Hematopoietic multipotent progenitor cell treated with erythropoietin and hydrocortisone succinate and interleukin-3 and kit ligand, for 17 days (in vitro differentiated cells): ENCODE results near the gene BLZF1.
"Not testable (repeated sequence)": the region's sequence is repeated elsewhere in the genome, so short reads cannot be mapped to it uniquely, and the experiment has no call there.

Experiments
- DNase-seq: peaks from one replicate; pipeline ENCODE4 v3.0.0-alpha.2; 2015; ENCODE audit warnings: low spot score

BLZF1 gene, protein sequence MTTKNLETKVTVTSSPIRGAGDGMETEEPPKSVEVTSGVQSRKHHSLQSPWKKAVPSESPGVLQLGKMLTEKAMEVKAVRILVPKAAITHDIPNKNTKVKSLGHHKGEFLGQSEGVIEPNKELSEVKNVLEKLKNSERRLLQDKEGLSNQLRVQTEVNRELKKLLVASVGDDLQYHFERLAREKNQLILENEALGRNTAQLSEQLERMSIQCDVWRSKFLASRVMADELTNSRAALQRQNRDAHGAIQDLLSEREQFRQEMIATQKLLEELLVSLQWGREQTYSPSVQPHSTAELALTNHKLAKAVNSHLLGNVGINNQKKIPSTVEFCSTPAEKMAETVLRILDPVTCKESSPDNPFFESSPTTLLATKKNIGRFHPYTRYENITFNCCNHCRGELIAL

DNA sequence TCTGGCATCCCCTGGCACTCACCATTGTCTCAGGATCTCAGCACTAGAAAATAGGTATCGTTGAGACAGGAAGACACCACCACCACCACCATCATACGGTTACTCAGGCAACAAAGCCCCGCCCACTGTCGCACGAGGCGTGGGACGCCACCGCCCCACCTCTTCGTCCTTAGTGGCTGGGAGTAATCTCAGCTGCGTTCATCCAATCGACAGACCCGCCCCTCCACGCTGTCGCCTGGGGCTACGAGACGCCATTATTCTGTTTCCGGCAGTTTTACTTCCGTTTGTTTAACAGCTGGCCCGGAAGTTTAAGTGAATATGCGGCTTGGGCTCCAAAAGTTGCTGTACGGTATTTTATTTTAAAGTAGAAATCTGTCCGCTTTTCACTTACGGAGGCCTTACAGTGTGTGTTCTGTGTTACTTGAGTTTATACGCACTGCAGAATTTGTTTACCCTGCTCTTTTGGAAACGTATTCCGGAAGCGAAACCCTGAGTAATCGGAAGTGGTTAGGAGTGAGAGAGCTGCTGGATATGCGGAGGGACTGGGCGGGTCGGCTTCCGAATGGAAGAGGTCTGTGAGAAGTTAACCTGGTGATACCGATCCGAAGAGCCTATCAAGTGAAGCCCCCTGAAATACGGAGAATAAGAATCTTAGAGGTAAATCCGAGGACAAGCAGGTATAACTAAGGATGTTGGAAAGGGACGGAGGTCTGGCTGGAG is at the start of gene BLZF1, which contains the start of gene NME7:
Gene BLZF1 (plus strand): TSS at position 510 of the 720 bp plus-strand sequence. CDS start 1,328 bp downstream, outside the sequence.
Gene NME7 (minus strand): TSS at position 112 of the 720 bp plus-strand sequence. CDS start 87 bp downstream, at position 25.
- DNase-seq: peak; percentile 96

DNA sequence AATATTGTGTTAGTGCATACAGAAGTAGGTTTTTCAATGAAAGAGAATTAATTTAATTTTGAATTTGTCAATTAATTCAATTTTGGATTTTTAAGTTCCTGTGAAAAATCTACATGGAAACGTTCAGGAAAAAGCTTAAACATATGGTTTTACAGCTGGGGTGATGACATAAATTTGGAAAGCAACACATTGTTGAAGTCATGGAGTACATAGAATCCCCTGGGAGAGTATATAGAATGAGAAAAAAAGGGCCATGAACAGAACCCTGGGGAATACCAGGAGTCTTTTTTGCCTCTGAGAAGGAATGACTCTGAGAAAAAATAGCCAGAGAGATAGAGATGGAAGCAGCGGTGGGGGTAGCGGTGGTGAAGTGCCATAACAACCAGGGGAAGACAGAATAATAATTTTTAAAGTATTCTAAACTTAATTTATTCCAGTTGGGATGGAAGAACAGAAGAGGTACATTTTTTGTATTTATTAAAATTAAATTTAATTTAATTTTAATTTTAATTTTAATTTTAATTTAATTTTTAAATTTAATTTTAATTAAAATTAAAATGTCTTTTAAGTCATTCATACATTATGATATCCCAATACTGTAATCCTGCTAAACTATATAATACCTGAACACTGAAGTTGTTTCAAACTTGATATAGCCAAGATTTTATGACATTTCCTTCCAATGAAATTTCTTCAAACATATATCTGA is 49.3 kb upstream of the BLZF1 start:
- DNase-seq: no peak

DNA sequence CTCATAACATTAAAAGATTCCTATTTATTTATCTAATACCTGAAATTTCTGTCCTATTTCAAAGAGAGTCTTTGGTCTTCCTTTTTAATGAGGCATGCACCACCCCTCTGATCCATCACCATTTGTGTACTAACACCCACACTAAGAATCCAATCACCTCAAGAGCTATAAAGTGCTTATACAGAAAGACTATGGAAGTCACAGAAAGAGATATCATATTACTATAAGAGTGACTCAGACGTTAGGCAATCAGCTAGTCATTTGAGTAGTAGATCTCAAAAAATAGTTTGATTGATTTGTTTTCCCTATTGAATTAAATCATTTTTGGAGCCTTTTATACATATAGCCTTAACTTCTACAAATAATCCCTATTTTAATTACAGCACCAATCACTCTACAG is 46.5 kb upstream of the BLZF1 start:
- DNase-seq: no peak

DNA sequence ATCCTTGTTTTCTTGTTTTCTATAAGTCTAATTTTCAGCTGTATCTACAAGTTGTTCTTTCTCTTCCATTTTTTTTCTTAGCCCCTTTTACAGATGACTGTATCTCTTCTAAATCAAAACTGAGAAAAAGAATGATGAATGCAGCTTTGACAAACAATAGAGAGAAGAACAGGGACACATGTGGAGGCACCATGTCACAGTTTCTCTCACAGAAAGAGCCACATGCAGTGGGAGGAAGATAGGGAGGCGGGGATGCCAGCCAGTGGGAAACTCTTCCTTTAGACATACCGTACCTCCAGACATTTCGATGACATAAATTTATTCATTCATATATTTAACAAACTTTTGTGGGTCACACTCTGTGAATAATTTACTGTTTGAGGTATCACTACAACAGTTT is 45.9 kb upstream of the BLZF1 start:
- no peak for DNase-seq

DNA sequence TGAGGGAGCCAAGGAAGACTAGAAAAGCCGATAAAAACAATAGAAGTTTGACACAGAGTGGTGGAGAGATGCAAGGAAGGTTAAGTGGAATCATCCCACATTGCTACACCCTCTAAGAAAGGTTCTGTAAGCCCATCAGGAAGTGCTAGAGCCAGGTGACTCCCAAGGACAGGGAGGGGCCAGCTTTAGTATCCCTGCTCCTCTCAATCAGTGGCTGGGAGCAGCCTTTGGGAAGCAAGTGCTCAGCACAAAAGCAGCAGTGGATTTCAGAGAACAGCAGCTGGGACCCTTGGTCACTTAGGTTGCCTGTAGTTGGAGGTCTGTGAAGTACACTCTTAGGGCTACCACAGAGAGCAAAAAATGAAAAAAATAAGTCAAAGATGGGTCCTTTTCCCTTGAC is 42.9 kb upstream of the BLZF1 start:
- no peak for DNase-seq

DNA sequence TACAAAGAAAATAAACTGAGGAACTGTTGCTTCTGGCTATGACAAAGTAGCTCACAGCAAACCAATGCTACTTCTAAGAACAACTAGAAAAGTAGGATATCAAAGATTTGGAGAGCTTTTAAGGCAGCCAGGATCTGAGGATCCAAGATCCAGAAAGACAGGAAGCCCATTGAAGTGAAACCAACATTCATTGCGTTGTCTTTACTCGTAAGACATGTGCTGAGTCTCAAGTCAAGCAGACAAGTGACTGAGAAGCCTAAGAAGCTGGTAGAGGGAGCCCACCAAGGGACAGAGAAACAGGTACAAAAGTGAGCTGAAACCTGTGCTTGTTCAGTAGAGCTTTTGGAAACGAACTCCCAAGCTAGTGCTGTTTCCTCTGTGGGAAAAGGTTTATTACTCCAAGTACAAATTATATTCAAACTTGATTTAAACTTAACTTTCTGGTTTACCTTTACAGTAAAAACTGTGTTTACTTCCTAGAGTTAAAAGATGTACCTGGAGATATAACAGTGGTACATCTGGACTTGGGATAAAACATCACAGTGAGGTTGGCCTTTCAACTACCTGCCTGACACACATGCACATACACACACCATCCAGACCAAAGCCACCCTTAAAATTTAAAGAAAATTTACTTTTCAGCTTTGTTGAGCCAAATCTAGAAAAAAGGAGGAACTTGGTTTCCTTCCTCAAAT is 41.6 kb upstream of the BLZF1 start:
- DNase-seq: peak; percentile 17

DNA sequence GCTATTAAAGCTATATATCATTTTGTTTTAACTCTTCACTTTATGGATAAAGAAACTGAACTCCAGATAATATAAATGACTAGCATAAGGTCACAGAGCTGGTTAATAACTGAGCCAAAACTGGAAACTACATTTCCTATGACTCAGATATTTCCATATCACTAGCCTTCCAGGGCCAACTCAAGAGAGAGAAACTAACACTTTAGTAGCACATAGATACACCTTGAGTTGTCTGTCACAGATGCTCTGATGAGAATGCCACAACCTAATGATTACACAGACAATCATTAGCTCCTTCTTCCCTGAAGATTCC is 41.1 kb upstream of the BLZF1 start:
- peak; percentile 43 for DNase-seq

DNA sequence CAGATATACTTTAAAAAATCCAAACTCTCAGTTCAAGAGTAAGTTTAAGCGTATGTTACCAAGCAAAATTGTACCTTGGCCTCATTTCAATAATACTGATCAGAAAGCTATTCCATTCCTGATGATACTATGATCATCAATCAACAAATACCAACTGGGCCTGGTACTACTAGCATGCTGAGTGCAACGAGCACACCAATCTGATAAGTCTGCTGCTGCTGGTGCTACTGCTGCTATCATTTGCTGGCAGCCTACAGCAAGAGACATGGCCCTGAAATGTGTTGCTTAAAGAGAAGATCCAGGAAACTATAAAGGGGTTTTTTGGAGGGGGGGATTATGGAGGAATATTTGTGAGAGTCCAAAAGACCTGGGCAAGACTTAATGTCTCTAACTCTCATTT is 40.1 kb upstream of the BLZF1 start:
- peak; percentile 42 for DNase-seq

DNA sequence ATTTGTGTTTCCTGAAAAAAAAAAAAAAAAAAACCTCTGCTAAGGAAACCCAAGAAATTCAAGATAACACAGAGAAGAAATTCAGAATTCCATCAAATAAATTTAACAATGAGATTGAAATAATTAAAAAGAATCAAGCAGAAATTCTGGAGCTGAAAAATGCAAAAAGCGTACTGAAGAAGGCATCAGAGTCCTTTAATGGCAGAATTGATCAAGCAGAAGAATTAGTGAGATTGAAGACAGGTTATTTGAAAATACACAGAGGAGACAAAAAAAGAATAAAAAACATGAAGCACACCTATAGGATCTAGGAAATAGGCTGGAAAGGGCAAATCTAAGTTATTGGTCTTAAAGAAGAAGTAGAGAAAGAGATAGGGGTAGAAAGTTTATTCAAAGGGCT is 38.6 kb upstream of the BLZF1 start:
- DNase-seq: no peak

DNA sequence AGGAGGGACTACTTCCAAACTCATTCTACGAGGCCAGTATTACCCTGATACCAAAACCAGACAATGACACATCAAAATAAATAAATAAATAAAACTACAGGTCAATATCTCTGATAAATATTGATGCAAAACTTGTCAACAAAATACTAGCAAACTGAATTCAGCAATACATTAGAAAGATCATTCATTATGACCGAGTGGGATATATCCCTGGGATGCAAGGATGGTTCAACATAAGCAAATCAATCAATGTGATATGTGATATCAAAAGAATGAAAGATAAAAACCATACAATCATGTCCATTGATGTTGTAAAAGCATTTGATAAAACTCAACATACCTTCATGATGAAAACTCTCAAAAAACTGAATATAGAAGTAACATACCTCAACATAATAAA is 37.1 kb upstream of the BLZF1 start:
- no peak for DNase-seq

DNA sequence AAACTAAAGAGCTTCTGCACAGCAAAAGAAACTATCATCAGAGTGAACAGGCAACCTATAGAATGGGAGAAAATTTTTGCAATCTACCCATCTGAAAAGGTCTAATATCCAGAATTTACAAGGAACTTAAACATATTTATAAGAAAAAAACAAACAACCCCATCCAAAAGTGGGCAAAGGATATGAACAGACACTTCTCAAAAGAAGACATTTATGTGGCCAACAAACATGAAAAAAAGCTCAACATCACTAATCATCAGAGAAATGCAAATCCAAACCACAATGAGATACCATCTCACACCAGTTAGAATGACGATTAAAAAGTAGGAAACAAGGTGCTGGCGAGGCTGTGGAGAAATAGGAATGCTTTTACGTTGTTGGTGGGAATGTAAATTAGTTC is 33.3 kb upstream of the BLZF1 start:
- not testable (repeated sequence) for DNase-seq

DNA sequence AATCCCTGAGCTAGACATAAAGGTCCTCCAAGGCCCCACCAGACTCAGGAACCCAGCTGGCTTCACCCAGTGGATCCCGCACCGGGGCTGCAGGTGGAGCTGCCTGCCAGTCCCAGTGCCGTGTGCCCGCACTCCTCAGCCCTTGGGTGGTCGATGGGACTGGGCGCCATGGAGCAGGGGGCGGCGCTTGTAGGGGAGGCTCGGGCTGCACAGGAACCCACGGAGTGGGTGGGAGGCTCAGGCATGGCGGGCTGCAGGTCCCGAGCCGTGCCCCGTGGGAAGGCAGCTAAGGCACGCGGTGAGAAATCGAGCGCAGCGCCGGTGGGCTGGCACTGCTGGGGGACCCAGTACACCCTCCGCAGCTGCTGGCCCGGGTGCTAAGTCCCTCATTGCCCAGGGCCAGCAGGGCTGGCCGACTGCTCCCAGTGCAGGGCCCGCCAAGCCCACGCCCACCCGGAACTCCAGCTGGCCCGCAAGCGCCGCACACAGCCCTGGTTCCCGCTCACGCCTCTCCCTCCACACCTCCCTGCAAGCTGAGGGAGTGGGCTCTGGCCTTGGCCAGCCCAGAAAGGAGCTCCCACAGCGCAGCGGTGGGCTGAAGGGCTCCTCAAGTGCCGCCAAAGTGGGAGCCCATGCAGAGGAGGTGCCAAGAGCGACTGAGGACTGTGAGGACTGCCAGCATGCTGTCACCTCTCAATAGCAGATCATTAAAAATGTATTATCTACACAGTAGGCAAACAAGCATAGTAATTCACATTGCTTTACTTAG is 30.9 kb upstream of the BLZF1 start:
- DNase-seq: not testable (repeated sequence)

DNA sequence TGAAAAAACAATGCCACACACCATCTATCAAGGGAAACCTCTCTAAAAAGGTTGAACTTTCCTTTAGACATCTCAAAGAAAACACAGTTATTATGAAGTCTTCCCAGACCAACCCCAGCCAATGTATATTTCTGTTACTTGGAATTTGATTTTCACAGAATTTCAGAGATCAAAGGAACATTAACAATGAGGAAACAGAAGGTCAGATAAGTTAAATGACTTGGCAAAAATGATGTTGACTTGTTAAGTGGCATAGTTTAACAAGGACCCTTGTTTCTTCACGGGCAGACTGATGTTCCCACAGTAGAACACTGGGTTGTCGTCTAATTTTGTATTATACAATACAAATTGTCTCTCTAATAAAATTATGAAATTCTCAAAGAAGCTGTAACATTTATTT is 29.4 kb upstream of the BLZF1 start:
- no peak for DNase-seq

DNA sequence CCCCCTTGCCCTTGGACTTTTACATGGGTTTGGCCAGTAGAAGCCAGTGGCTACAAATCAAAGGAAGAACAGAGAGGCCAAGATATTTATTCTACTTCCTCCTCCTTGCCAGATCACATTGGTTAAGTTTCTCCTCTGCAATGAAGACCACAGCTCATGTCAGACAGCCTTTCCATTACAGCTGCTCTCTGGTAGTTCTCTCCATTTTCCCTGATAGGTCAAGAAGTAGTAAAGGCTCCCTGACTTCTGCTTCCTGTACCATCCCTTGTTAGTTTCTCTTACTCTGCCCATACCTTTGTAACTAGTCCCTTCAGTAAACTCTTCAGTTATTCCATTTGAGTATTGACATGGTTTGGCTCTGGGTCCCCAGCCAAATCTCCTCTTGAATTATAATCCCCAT is 28.2 kb upstream of the BLZF1 start:
- no peak for DNase-seq

DNA sequence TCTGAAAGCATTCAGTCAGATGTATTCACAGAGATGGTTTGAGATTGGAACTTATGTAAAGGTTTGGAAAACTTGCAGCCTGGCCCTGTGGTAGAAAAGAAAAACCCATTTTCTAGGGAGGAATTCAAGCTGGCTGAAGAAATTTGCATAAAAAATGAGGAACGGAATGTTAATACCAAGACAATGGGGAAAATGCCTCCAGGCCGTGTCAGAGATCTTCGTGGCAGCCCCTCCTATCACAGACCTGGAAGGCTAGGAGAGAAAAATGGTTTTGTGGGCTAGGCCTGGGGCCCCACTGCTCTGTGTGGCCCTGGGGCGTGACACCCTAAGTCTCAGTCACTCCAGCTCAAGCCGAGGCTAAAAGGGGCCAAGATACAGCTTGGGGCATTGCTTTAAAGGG is 27.1 kb upstream of the BLZF1 start:
- no peak for DNase-seq

DNA sequence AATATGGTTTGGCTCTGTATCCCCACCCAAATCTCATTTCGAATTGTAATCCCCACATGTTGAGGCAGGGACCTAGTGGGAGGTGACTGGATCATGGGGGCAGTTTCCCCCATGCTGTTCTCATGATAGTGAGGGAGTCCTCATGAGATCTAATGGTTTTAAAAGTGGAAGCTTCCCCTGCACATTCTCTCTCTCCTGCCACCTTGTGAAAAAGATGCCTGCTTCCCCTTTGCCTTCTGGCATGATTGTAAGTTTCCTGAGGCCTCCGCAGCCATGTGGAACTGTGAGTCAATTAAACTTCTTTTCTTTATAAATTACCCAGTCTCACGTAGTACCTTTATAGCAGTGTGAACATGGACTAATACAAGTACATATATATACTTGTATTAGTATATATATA is 25.9 kb upstream of the BLZF1 start:
- not testable (repeated sequence) for DNase-seq

DNA sequence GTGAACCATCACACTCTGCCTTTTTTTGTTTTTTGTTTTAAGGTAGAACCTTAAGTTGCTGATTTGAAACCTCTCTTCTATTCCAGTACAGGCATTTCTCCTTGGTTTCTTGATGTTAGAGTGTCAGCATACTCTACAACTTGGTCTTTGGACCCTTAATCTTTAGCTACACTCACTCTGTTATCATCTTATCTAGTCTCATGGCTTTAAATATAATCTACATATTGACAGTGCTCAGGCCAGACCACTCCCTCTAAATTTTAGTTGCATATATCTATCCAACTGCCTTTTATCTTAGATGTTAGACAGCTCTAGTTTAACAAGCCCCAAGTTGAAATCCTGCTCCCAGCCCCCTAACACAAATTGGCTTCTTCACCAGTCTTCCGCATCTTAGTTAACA is 22.5 kb upstream of the BLZF1 start:
- DNase-seq: no peak

DNA sequence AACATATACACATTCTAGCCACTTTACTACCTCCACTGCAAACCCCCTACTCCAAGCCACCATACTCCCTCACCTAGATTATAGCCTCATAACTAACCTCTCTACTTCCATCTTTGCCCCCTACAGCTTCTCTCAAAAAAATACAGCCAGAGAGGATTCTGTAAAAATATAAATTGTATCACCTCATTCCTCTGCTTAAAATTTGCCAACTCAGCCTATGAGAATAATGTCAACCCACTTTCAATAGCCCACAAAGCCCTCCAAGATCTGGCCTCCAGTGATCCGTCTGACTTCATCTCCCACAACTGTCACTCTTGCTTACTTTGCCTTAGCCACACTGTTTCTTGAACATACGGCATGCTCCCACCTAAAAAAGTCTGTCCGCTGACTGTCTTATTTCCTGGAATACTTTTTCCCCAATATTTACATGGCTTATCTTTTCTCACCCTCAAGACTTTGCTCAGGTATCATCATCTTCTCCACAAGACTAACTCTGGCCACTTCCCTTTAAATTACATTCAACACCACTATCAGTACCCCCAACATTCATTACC is 21.9 kb upstream of the BLZF1 start:
- no peak for DNase-seq

DNA sequence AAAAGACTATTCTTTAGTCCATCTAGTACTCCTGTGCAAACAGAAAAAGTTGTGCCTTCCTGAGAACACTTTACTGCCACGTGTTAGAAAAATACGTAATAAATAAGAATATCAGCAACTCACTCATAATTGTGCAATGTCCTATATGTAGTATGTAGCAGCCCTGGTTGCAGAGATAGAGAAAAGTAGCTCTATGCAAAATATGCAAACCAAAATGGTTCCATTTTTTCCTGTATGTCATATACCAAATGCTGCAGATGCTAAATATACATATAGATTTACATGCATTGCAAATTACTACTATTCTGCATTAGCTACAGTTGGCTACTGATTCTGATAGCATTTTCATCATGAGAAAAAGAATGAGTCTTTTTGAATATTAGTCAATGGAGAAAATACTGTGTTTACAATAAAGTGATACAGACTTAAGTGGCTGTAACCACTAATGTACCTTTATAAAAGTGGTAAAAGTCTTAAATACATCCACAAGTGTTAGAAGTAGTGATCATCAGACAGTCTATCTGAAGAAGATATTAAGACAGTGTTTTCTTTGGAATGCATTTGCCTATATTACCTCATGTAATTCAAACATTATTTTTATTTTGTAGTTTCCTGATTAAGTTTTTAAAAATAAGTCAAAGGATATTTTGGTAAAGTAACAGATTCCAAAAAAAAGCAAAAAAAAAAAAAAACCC is 20.2 kb upstream of the BLZF1 start:
- no peak for DNase-seq

DNA sequence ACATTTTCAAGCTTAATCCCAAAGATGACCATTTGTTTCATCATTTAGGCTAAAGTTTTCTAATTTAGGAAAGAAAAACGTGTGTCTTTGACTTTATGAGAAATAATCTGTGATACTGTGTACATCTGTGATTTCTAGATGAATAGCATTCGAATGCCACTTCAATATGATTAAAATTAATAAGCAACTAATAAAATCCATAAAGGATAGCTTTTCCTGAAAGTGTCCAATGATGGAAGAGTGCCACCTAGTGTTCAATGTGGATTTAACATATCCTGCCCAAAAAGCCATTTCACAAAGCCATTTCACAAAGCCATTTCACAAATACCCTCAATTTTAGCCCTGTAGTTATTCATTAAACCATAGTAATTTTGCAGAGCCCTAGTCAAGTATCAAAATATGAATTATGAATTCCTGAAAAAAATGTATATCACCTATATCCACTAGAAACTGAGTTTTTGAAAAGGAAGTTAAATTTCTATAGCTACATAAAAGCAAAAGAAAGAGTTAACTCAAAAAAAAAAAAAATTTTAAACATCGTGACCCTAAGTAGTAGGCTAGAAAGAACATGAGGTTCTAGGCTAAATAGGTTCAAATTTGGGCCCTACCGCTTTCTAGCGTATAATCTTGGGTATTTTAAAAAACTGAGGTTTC is 19.5 kb upstream of the BLZF1 start:
- DNase-seq: peak; percentile 79
